A172 (cell line): Measurements from ENCODE around the gene CST5. TPM values are rescaled to one million over a fixed set of nuclear protein-coding genes. Genes with fewer than 3 reads are reported as not detected.
A peak's percentile ranks its signal among the peaks of the same experiment; 100 is the strongest.
"Not testable (repeated sequence)": the region's sequence is repeated elsewhere in the genome, so short reads cannot be mapped to it uniquely, and the experiment has no call there.

Experiments
- DNase-seq: peaks from one replicate; pipeline ENCODE4 v3.0.0-alpha.2; 2015; ENCODE audit warnings: low spot score
- total RNA-seq: library from RNA; depleted of rRNA; stranded (reverse); fragments of >200 nt; shearing (Covaris generic); gene quantifications from 2 replicates; pipeline ENCODE4 v1.2.3, GENCODE V29; 2014

Gene CST5
- total RNA-seq, 1 experiment from 2014 or later, result not detected

DNA sequence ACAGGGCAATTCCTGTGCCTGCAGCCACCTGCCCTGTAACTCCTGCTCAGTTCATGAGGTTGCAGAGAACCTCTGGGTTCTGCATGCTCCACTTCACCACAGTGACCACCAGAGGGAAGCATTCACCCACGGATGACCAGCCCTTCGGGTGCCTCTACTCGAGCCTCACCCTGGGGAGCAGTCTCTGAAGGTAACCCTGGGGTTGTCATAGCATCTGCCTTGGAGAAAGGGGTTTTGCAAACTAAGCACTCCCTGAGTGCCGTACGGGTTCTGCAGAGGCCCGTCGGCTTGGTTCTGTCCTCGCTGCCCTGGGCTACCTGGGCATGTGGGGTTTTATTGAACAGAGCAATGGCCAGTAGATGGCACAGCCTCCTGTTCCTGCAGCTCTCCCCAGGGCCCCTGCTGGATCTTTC is 10.2 kb upstream of the CST5 start:
- peak; percentile 70 for DNase-seq

DNA sequence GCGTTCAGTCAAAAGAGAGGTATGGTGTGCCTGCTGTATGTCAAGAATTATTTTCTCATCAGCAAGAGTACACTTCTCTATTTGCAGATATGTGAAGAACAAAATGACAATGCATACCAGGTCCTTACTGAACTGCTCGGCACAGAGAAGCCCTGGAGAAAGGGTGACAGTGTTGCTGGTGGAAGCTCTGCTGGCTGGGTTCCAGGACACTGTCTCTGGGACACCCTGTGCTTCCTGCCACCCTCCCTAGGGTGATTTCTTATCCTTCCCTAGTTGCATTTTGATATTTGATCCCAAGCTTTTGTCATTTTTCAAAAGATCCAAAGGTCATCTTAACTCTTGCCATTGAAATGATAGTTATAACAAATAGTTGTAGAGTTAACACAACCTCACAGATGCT is 8.3 kb upstream of the CST5 start:
- DNase-seq, result no peak

GRCh38 chr20:23884771-23885162 is 5.2 kb upstream of the CST5 start:
- no peak for DNase-seq

DNA sequence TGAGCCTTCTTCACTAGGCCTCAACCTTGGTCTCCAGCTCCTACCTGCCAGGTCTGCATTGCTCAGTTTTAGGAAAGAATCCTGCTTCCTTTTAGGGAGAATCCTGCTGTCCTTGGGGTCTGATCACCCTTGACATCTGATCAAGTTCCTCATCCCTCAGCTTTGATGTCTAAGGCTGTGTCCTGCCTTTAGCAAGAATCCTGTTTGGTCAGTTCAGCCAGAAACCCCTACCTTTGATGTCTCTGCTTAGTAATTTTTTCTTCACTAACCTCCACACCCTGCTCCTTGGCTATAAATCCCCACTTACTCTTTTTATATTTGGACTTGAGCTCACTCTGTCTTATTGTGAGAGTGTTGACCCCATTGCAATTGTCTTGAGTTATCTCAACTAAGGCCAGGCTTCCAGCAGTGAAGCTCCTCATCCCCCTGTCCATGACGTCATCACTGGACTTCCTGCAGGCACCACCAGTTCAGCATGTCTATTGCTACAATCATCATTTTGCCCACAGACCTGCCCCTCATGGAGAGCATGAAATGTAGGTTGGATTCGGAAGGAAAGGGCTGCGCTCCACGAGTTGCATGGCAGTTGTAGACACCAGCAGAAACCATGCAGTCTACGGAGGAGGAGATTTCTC is 4.7 kb upstream of the CST5 start:
- no peak for DNase-seq

- DNase-seq, result peak; percentile 14
Measured at GRCh38 chr20:23881371-23881770, 1.8 kb upstream of the CST5 start.

- no peak for DNase-seq
Measured at GRCh38 chr20:23880417-23880816, 869 bp upstream of the CST5 start.

DNA sequence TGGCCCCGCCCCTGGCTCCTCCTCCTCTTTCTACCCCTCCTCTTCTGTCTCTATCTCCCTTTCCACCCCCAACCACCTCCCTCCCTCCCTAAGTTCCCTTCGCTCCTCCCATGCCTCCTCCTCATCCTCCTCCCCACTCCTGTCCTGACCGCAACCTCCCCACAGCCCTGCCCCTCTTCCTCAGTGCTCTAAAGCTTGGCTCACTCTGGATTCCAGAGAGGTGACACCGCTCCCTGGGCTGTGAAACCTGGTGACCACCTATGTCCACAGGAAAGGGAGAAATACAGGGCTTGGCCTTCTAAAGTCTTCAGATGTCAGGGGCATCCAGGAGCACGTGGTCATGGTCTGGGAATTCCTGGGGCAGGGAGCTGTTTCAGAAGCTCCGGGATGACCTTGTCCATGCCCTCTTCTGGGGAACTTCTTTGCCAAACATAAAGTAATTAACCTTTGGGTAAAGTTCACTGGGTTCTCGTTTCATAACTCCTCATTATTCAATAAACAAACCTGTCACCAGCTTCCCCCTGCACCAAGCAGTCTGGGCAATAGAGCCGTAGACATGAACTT is 345 bp upstream of the CST5 start:
- peak; percentile 21 for DNase-seq

GRCh38 chr20:23878787-23879186 is 761 bp downstream of the CST5 start:
- no peak for DNase-seq

GRCh38 chr20:23878016-23878542 is 1.5 kb downstream of the CST5 start:
- DNase-seq, result not testable (repeated sequence)

DNA sequence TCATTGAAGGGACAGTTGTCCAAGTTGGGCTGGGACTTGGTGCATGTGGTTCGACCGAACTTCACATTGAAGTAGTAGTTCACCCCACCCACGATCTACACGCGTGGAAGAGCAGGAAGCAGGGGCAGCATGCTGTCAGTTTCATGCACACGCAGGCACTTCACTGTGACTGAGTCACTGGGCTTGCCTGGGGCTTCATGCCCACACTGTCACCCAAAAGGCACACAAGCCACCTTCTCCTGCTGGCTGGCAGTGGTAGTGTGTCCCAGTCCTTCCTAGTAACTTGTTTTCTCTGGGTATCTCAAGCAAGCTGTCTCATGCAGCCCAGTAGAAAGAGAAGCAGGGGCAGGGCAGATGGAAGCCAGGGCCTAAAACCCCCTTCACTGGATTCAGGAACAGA is 2.0 kb downstream of the CST5 start:
- DNase-seq, result no peak

GRCh38 chr20:23875606-23876237 is 3.8 kb downstream of the CST5 start:
- DNase-seq, result no peak

- DNase-seq, result no peak
Measured at GRCh38 chr20:23874747-23875146, 4.8 kb downstream of the CST5 start.

GRCh38 chr20:23873370-23874015 is 6.1 kb downstream of the CST5 start:
- no peak for DNase-seq

- no peak for DNase-seq
Measured at GRCh38 chr20:23872065-23872464, 7.5 kb downstream of the CST5 start.

GRCh38 chr20:23870461-23870860 is 9.1 kb downstream of the CST5 start:
- DNase-seq, result no peak

GRCh38 chr20:23869520-23869919 is 10.0 kb downstream of the CST5 start:
- DNase-seq, result no peak

DNA sequence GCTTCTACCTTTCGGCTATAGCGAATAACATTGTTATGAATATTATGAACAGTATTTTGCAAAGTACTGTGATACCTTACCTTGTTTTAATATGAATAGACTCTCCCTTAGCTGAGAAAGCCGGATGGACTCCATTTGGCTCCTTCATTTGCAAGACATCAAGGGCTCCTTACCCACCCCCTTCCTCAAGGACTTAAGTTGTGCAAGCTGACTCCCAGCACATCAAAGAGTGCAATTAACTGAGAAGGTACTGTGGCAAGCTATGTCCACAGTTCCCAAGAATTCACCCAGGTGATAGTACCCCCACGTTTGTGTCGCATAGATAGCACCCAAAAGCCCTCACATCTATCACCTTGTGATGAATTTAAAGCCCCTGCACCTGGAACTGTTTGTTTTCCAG is 11.2 kb downstream of the CST5 start:
- no peak for DNase-seq

DNA sequence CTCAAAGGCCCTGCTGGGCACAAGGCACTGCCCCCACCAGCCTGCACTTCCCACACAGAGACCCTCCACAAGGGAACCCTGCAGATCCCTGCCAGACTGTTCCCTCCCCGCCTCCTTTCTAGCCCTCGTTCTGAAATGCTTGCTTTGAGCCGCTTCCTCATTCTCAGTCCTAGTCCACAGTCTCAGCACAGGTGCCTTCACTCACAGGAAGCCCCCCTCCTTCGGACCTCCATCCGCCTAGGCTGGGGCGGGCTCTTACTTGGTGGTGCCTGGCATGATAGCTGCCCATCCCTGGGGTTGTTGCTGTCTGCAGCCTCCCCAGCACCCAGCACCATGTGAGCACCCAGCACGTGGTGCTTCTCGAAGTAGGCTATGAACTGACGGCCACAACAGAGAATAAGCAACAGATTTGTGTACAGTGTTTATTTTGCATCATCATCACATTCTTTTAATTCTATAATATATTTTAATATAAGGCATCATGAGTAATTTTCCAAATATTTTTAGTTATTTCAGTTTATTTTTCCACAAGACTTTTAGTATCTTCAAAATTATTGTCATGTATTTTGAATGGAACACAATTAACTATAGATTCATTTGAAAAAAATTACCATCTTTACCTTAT is 12.3 kb downstream of the CST5 start:
- no peak for DNase-seq

- DNase-seq, result not testable (repeated sequence)
Measured at GRCh38 chr20:23860771-23861170, 18.8 kb downstream of the CST5 start.

DNA sequence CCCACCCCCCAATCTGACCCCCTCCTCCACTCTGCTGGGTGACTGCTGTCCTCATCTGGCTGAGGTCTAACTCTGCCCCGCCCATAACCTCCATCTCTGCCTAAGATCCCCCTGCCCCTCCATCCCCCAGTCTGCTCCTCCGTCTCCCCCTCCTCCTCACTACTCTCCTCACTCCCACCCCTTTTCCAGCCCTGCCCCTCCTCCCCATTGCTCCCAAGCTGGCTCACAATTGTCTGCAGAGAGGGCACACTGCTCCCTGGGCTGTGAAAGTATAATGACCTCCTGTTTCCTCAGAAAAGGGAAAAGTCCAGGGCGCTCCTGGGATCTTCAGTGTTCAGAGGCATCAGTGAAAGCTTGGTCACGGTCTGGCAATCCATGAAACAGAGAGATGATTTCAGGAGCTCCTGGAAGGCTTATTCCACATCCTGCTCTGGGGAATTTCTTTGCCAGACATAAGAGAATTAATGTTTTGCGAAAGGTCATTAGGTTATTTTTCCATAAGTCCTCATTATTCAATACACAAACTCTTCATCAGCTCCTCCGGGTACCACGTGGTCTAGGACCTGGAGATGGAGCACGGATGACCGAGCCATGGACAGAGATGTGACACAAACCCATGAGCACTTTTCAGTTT is 21.5 kb downstream of the CST5 start:
- no peak for DNase-seq

- no peak for DNase-seq
Measured at GRCh38 chr20:23856736-23857135, 22.8 kb downstream of the CST5 start.

GRCh38 chr20:23856226-23856625 is 23.3 kb downstream of the CST5 start:
- DNase-seq, result no peak
